GM21423 (cell line): ENCODE data around the gene ADGRB3.

ENCODE experiments used
- ATAC-seq: cut with Tn5 transposase; IDR thresholded peaks from one replicate; pipeline ENCODE4 v1.9.1; 2021; ENCODE audit warnings: mild to moderate bottlenecking, moderate library complexity; ENCODE audit not compliant: unreplicated experiment

The ADGRB3 gene

DNA sequence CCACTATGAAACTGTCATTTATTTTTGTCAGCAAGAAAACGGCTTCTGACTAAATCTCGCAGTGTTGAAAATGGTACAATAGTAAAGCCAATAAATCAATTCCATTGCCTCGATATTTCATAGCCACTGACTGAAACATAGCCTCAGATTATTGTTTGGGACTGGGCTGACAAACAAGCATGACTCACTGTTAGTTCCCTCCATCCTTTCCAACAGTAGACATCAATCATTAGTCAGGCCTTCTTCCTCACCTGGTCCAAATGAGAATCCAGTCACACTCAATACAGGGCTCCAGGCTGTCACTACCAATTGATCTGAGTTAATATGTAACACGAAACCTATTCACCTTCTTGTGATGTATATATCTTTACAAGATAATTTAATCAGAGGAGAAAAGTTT, 66.1 kb downstream of the ADGRB3 start:
- no peak for ATAC-seq

DNA sequence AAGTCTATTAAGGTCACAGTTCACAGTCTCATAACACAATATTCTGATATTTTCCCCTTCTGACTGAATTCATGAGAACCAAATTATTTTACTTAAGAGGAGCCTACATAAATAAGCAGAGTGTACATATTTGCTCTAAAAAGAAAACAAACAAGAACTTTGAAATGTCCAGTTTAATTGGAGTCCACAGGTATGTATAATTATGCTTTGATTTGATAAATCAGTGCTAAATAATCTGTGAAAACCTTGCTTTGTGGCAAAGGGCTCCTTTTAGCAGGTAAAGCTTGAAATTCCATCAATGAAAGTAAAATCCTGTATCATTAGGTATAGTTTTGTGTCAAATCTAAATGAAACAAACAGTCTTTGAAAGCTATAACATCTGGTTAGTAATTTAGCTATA, 69.4 kb downstream of the ADGRB3 start:
- no peak for ATAC-seq

DNA sequence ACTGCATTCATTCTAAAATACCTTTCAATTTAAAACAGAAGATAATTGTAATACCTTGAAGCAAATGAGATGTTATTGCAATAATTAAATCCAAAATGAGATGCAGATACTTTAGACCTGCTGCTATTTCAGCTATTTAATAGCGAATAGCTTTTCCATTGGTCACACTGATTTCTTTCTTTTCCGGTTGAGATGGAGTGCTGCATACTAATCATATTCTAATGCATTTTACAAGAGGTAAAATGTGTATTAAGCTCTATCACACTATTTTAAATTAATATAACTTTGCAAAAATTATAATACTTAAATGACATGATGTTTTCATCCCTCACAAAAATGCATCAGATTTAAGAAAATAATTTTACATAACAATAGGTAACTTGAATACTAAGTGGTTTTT, 74.0 kb downstream of the ADGRB3 start:
- no peak for ATAC-seq

DNA sequence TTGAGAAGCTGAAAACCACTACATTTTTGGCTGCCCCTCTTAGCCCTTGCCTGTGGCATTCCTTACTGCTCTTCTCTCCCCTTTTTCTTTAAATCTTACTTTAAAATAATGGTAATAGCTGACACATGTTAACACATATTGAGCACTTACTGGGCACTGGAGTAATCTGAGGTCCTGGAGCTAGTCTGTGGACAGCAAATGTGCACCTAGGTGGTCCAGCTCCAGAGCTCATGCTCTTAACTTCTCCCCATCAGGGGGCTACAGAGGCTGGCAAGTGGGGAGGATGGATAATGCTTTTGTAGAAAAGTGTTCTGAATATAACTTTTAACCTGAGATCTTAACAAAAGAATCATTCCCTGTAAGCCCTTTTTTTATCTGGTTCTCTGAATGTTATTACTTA, 74.8 kb downstream of the ADGRB3 start:
- no peak for ATAC-seq

DNA sequence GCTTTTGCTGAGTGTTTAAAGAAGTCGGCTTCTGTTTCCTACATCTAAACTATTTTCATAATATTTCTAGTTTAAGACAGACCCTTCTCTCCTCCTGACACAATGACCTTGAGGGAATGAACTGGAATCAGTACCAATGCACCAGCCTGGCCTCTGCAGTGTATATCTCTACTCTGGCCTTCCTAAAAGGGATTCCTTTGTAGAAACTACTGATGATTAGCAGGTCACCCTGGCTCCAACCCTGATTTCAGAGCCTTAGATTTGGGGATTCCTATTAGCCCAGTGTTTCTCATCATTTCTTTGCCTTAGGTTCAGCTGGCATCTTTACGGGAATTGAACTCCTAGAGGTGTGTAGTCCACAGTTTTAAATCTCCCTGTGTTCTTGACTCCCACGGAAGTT, 75.4 kb downstream of the ADGRB3 start:
- no peak for ATAC-seq

DNA sequence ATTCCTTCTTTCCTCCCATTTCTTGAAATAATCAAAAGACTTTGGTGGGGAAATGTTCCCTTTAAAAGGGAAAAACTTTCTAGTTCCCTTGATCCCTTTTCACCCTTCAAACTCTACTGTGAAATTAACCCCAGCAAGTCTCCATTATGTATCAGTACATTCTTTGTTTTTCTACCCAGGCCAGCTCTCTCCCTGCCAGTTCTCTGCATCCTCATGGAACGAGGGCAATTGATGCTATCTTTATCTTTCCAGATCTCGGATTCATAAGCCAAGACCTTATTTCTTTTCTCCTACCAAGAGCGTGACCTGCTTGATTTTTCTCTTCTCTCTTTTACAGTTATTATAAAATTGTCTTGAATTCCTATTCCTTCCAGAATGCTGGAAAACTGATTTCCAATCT, 75.8 kb downstream of the ADGRB3 start:
- no peak for ATAC-seq

DNA sequence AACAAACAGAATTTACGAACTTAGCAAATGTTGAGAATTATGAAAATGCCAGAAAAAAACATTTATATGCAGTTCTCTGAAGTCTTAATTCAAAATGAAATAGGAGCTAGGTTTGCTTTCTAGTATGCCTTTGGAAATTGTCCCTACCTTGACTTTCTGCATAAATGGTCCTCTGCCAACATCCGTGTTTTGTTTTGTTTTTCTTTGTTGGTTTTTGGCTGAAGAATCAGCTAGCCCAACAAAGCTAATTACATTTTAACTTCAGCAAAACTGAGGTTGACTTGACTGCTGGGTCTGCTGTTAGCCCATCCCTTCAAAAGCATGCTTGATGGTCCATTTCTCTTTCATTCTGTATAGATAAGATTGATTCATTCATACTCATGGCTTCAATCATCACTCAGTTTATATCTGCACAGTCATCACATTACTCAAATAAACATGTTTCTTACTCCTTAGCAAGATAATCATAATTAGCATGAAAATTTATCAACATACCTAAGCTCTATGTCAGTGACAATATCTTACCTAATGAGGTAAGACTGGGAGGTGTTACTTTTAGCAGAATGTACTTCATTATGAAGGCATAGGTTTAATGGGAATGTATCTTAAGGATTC, 76.4 kb downstream of the ADGRB3 start:
- no peak for ATAC-seq

DNA sequence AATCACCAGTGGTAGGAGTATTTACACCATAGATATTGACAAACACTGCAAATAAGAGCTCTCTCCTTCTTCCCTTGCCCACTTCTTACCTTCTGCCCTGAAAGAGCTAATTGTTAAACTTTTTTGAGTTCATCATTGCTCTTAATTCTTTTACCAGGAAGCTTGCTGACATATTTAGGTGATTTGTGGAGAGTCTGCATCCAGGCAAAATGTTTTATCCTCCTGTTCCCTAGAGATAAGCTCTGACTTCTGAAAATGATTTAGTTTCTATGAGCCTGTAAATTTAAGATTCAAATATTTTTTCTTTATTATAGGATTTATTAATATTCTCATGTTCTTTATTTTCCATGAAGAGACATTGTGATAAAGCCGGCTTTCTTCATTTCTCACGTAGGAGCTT, 81.5 kb downstream of the ADGRB3 start:
- ATAC-seq, result no peak

DNA sequence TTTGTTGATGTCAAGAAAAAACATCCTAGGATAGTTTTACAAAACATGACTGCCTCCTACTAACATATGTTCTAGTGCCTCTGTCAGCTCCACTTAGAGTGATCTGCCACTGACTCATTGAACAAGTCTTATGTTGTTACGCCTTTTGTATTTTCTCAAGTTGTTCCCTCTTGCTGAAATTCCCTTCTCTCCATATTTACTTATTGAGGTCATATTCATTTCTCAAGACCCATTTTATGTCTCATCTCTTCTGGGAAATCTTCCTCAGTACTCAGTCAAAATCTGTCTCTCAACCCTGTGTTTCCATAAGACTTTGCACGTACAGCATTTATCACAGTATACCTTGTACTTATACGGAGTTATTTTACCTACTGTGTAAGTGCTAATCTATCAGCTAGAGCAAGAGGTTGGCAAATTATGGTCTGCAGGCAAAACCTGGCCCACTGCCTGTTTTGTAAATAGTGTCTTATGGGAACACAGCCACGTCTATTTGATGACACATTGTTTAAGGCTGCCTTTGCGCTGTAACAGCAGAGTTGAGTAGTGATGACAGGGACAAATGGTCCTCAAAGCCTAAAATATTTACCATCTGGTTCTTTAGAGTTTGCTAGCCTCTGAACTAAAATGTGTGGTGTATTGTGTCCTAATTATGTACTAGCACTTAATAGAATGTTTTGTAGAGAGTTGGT, 83.4 kb downstream of the ADGRB3 start:
- no peak for ATAC-seq

DNA sequence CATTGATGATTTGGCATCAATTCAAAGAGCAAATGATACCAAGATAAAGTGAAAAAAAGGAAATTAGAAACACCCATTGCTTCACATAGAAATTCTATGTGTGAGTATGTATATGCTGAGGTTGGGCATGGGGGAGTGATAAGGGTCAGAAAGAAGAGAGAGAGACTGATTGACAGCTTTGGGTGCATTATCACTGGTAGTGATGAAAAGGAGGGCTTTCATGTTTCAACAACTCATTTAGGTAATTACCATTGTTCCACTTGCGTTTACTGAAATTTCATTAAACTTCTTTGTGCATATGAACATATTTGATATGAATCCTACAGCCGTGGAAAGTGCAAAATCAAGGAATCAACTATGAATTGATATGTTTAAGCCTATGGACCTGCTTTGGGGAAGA, 84.7 kb downstream of the ADGRB3 start:
- no peak for ATAC-seq

DNA sequence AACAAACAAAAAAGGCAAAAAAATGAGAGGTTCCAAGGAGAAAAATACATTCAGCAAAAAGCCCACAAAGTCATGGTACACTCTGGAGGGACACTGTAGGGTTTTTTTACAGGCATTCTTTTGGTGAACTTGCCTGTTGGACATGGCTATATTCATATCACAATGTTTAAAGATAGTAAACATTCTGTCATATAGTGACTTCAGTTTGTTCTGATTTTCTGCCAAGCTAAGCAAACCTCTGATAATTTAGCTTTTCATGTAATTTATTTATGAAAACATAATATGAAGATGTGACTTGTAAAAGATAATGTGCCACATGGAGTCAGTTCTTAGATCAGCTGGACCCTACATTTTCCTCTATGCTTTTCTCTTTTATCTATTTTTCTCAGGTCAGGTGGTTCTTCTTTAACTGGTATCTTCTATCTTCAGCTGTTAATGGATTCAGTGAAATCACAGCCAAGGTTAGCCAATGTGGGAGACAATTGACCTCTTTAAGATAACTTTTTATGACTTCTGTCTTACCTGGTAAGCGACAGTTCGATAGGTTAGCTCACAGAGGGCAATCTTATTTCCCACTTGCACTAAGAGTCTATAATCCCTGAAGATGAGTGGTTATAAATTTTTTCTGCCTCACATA, 87.9 kb downstream of the ADGRB3 start:
- no peak for ATAC-seq

DNA sequence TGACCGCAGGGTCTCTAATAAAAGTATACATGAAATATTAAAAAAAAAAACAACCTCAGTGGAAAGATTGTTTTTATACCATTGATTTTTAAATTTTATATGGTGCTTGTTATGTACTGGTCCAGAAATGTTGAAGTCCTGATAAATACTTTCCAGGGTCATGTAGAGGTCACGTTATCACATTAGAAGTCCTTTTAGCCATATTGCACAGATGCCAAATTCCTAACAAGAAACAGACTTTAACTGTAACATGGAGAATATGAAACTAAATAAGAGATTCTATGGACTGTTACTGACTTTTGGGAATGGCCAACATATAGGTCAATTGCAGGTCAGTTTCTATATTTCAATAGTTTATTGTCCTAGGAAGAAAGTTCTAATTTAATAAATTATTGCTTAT, 89.0 kb downstream of the ADGRB3 start:
- ATAC-seq, result no peak

DNA sequence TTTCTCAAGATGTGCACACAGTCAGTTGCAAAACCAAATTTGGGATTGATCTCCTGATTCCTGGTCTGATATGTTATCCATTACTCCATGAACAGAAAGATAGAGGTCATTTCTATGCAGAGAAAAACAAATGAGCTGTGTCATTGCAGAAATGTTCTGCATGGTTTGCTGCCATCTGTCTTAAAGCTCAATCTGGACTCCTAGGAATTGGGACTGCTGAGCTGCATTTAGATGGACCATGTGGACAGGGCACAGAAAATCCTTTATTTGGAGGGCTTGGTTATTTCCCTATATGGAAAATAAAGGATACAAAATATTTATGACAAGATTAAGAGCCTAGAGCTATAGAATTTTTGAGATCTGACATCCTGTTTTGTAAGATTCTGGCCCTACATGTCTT, 91.3 kb downstream of the ADGRB3 start:
- ATAC-seq, result no peak

DNA sequence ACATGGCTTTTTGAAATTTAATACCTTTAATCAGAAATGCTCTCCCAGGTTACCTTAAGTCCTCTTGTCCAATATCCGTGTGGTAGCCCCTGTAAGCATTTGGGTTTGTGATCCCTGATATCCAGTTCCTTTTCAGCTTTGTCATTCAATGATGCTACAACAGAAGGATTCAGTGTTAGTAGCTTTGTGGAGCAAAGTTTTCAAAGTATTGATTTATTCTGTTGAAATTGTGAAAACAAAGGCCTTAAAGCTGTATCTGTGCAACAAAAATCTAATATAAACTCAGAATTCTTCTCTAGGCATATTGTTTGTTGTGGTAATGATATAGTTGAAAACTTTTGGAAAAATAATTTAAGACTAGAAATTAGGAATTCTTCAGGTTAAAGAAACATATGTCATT, 91.9 kb downstream of the ADGRB3 start:
- ATAC-seq, result no peak

DNA sequence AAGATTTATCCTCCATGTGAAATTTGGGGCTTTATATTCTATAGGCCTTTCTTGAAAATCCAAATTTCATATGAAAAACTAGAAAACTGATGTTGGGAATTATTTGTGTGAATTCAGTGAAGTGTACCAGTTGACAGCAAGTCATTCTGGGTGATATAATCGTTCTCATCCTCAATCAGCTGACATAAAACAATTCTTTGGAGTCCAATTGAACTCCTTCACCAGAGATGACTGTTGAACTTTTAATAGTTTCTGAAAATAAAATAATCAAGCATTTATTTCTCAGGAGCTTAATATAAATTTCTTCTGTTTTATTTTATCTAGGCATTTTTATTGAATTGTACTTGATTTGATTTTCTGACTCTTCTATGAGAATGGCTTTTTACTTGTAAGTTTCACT, 92.6 kb downstream of the ADGRB3 start:
- no peak for ATAC-seq

DNA sequence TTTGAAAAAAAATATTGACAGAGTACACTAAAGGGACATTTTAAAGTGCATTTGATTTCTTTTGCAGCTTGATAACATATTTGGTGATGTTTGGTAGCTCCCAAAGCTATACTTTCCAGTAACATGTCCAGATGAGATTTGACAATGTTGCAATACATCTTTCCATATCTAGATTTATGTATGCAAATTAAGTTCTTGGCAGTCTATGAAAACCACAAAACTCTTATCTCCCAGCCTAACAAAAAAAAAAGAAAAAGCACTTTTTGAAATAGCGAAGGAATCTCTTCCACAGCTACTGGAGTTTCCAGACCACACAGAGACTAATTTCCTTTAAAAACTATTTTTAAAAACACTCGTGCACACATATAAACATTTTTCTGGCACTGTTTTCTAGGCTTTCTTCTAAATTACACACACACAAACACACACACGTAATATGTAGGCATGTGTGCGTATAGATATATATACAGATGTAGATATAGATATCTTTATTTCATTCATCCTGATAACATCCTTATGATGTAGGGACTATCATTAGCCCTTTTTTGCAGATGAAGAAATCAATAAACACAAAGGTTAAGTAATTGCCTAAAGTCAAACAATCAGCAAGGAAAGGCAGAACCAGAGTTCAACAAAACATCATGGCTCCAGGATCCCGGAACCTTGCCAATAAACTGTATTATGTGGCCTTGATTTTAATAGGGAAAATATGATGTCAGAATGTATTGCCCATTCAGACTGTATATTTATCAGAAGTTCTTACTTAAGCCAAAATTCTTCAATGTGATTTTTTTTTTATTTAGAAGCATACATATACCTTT, 93.3 kb downstream of the ADGRB3 start:
- no peak for ATAC-seq

DNA sequence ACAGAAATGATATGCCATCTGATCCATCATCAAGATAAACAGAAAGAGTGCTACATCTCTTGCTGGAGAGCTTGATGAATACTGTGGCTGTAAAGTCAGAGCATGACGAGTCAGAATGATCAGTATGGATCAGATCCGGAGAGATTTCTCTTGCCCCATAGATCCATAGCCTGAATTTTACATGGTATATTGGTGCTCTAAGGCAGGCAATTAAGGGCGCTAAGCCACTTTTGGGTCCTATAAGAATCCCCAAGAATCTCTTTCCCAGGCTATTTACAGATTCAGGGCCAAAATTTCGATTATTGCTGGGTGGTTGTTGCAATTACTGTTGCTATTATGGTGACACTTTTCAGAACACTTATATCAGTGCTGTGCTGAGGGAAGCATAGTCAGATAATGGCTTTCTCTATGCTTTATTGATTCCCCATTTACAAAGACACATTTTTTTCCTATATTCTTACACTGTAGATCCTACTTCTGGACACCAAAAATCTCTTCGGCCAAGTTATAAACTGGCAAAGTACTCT, 94.4 kb downstream of the ADGRB3 start:
- no peak for ATAC-seq

DNA sequence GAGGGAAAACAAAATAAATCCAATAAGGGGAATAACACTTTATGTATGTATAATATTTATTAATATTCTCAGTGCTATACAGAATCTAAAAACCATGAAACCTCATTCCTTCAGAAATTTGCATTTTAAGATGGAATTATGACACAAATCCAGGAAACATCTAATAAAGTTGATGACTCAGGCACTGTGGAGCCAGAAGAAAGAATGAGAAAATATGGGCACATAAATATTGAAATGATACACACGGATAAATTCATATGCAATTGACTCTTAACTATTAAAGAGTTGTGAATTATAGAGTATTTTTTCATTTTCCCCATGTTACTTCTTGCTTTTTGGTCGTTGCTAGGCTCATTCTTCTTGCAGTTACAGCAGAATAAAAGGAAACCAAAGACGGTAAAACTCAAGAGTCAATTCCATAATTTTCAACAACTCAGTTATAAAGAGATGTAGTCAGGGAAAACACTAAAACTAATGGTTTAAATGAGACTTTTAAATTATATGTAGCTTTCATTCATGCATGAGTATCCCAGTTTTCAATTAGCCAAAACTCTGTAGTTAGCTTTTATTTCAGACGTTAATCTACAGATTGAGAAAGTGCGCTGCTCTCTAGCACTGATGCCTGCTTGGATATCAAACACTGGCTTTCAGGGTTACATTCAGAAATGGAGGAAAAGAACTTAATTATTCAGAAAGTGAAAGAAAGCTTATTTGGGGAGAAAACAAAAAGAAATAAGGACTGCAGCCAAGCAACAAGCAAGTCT, 95.4 kb downstream of the ADGRB3 start:
- ATAC-seq, result no peak

DNA sequence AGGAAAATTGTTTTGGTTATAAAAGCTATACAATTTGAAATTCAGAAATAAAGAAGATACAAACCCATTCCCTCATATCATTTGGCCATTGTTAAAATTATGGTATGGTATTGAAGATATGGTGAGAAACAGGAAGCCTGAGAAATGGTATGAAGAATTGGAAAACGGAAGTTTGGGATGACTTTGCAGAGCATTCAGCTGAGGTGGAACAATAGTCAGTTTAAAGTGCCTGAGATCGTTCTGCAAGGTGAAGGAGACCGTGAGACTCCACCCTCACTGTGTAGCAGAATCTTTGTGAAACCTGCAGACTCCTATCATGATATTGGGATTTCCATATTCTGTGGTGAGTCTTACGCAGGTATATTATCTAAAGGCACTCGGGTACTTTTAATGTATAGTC, 97.3 kb downstream of the ADGRB3 start:
- ATAC-seq, result no peak

DNA sequence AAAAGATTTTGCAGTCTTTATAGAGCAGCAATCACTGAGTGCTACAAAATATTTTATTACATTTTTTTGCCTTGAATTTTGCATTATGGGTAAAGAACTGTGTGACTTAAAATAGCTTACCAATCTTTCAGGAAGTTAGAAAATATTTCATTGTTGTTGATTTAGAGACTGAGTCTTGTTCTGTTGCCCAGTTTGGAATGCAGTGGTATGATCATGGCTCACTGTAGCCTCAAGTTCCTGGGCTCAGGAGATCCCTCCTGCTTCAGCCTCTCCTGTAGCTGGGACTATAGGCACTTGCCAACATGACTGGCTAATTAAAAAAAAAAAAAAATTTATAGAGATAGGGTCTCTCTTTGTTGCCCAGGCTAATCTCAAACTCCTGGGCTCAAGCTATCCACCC, 100.8 kb downstream of the ADGRB3 start:
- no peak for ATAC-seq

DNA sequence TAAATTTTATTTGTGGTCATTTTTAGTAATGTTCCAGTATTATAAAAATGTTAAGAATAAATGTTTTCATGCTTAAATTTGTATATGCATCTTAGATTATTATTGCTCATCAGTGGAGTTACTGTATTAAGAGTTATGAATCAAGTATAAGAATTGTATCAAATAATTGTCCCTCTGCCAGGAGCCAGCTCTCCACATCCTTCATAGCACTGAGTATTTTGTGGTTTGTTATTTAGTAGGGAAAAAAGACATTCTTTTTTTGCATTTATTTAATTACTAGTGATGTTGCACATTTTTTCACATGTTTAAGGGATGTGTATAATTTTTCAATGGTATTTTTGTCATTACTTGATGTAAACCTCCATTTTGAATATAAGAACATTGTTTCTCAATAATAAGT, 102.0 kb downstream of the ADGRB3 start:
- ATAC-seq, result no peak
